OCI-LY7 (cell line): ENCODE measurements around the gene HOXC6. TPM values are rescaled to one million over a fixed set of nuclear protein-coding genes. Genes with fewer than 3 reads are reported as not detected.

Experiments used
- BruUV-seq: library from RNA; stranded (reverse); fragments of 400-500 nt; replicated peaks from 2 replicates; lab custom pipeline; 2021; lab: Mats Ljungman, UMichigan
- CTCF ChIA-PET: fragments of 300-600 bp; sonication (Branson Sonifier 250); formaldehyde crosslinking; loops from one replicate; lab custom pipeline; 2022; ENCODE audit warnings: antibody characterized with exemption; ENCODE audit not compliant: unreplicated experiment; lab: Charles Lee
- POLR2A ChIA-PET: fragments of 300-600 bp; sonication (Branson Sonifier 250); formaldehyde crosslinking; loops from one replicate; lab custom pipeline; 2022; ENCODE audit warnings: antibody characterized with exemption; lab: Charles Lee
- DNase-seq: peaks from one replicate; pipeline ENCODE4 v3.0.0-alpha.2; 2015; ENCODE audit warnings: low spot score
- H2AFZ ChIP-seq: fragments of 200-600 bp; sonication (generic), shearing (Covaris generic); 2 replicates; pipeline ENCODE4 v1.6.1; 2014; ENCODE audit warnings: mild to moderate bottlenecking, antibody characterized with exemption, low read length, moderate library complexity
- H3K27ac ChIP-seq: fragments of 200-600 bp; sonication (generic); 2 replicates; pipeline ENCODE4 v1.5.1; 2014; ENCODE audit warnings: mixed run types, low read depth, mild to moderate bottlenecking, moderate library complexity, low read length, inconsistent platforms; ENCODE audit not compliant: poor library complexity, severe bottlenecking
- H3K36me3 ChIP-seq: fragments of 200-600 bp; sonication (generic); 2 replicates; pipeline ENCODE4 v1.6.1; 2014; ENCODE audit warnings: mild to moderate bottlenecking, antibody characterized with exemption, low read length, moderate library complexity, mixed read lengths; ENCODE audit not compliant: insufficient read depth
- H3K4me1 ChIP-seq: fragments of 200-600 bp; sonication (generic); 2 replicates; pipeline ENCODE4 v1.5.1; 2014; ENCODE audit warnings: mild to moderate bottlenecking, low read length; ENCODE audit not compliant: insufficient read depth, poor library complexity, severe bottlenecking
- H3K4me2 ChIP-seq: fragments of 200-600 bp; sonication (generic); 2 replicates; pipeline ENCODE4 v1.6.1; 2014; ENCODE audit warnings: mild to moderate bottlenecking, low read length
- H3K4me3 ChIP-seq: fragments of 200-600 bp; sonication (generic); 2 replicates; pipeline ENCODE4 v1.5.1; 2014; ENCODE audit warnings: mild to moderate bottlenecking, low read depth, low read length; ENCODE audit not compliant: poor library complexity, severe bottlenecking
- H3K79me2 ChIP-seq: fragments of 200-600 bp; sonication (generic); 2 replicates; pipeline ENCODE4 v1.6.1; 2016; ENCODE audit warnings: low read depth, mild to moderate bottlenecking, low read length, moderate library complexity, mixed read lengths; ENCODE audit not compliant: insufficient read depth
- H3K9me2 ChIP-seq: fragments of 200-600 bp; sonication (generic); 2 replicates; pipeline ENCODE4 v1.6.1; 2016; ENCODE audit warnings: mild to moderate bottlenecking, low read length, mixed read lengths; ENCODE audit not compliant: insufficient read depth
- H3K9me3 ChIP-seq: fragments of 200-600 bp; sonication (generic); 2 replicates; pipeline ENCODE4 v1.6.1; 2014; ENCODE audit warnings: mild to moderate bottlenecking, mixed run types, low read length, mixed read lengths
- H4K20me1 ChIP-seq: fragments of 200-600 bp; sonication (generic); 2 replicates; pipeline ENCODE4 v1.6.1; 2014; ENCODE audit warnings: mild to moderate bottlenecking, antibody characterized with exemption, low read length, moderate library complexity, mixed read lengths; ENCODE audit not compliant: insufficient read depth
- CTCF ChIP-seq: fragments of 200-600 bp; sonication (generic); conservative IDR thresholded peaks from 2 replicates; pipeline ENCODE4 v1.5.1; 2014; ENCODE audit warnings: mild to moderate bottlenecking, antibody characterized with exemption, low read length, moderate library complexity, mixed read lengths
- EZH2phosphoT487 ChIP-seq: fragments of 200-600 bp; sonication (generic); IDR thresholded peaks from 2 replicates; pipeline ENCODE4 v1.6.1; 2018; ENCODE audit warnings: low read depth, borderline replicate concordance, mild to moderate bottlenecking, mixed run types, antibody characterized with exemption, low read length, moderate library complexity, mixed read lengths
- intact Hi-C: fragments of 100-400 bp; cut with micrococcal nuclease; formaldehyde crosslinking; loops from one replicate; pipeline ENCODE4 v1.10.0; 2022; ENCODE audit not compliant: unreplicated experiment
- total RNA-seq, 2 experiments: library from RNA; depleted of rRNA in 1 of 2; stranded (reverse); fragments of >200 nt in 1 of 2; shearing (Covaris generic) in 1 of 2; gene quantifications; 2 replicates each; pipeline ENCODE4 v1.2.3, GENCODE V29; 2014 to 2022

Gene HOXC6
- total RNA-seq, 2 experiments from 2014 or later = 0.92 to 2.7 TPM

- ChIA-PET POLR2A (interaction anchor here (0.5 kb wide), 1 partner anchor 10 kb away, joined by 5 read pairs; no protein-coding TSS in a partner anchor), CTCF (no interaction called here)
- Histone ChIP-seq H3K9me2 (no peaks in the 10 kb centered on the region), H3K9me3 (no peaks in the 10 kb centered on the region), H3K4me2 (peak overlapping the region; percentile 82), H3K79me2 (no peaks in the 10 kb centered on the region), H3K36me3 (no peaks in the 10 kb centered on the region), H3K4me1 (peaks cover 57% of the 10 kb centered on the region), H3K4me3 (peak overlapping the region; percentile 77), H4K20me1 (no peaks in the 10 kb centered on the region), H3K27ac (peak overlapping the region; percentile 83), H2AFZ (peak overlapping the region; percentile 55; the same call in 1 of the 2 replicates)
- no peak for DNase-seq
- no TSS peak for BruUV-seq
- intact Hi-C loops = loop anchor here (10.0 kb wide), 1 partner anchor 336 kb away; no protein-coding TSS in a partner anchor
- TF ChIP-seq CTCF (no peak), EZH2phosphoT487 (no peak)
Observed at GRCh38 chr12:54019091-54019811, 9.0 kb upstream of the HOXC6 start.

- H3K9me3 ChIP-seq = no peaks in the 10 kb centered on the region
- H3K4me2 ChIP-seq = peak overlapping the region; percentile 47
- no peaks in the 10 kb centered on the region for H4K20me1 ChIP-seq
- TF ChIP-seq CTCF = no peak
- TF ChIP-seq EZH2phosphoT487 = no peak
- no peak overlapping the region for H3K4me3 ChIP-seq
- POLR2A ChIA-PET = no interaction called here
- H3K4me1 ChIP-seq = peaks cover 57% of the 10 kb centered on the region
- no peak overlapping the region for H2AFZ ChIP-seq
- CTCF ChIA-PET = no interaction called here
- no peaks in the 10 kb centered on the region for H3K9me2 ChIP-seq
- intact Hi-C loops = loop anchor here (10.0 kb wide), 1 partner anchor 335 kb away; no protein-coding TSS in a partner anchor
- DNase-seq = no peak
- BruUV-seq = no TSS peak
- no peaks in the 10 kb centered on the region for H3K79me2 ChIP-seq
- H3K27ac ChIP-seq = no peak overlapping the region
- H3K36me3 ChIP-seq = no peaks in the 10 kb centered on the region
Observed at GRCh38 chr12:54019924-54020590, 8.2 kb upstream of the HOXC6 start.
